HG02610 (cell line): ENCODE data around the gene COL11A2.
"Not testable (repeated sequence)": the region's sequence is repeated elsewhere in the genome, so short reads cannot be mapped to it uniquely, and the experiment has no call there.

Experiments used
- ATAC-seq: cut with Tn5 transposase; IDR thresholded peaks from one replicate; pipeline ENCODE4 v1.9.1; 2021; ENCODE audit warnings: mild to moderate bottlenecking, moderate library complexity; ENCODE audit not compliant: unreplicated experiment

Gene COL11A2

GRCh38 chr6:33192105-33192646, at the start of gene COL11A2:
Gene COL11A2 (minus strand): TSS chr6:33192467. CDS start chr6:33192240, 227 bp downstream.
- ATAC-seq = no peak

GRCh38 chr6:33241968-33242367, 49.7 kb upstream of the COL11A2 start:
- no peak for ATAC-seq

GRCh38 chr6:33237741-33238140, 45.5 kb upstream of the COL11A2 start:
- no peak for ATAC-seq

GRCh38 chr6:33236852-33237251, 44.6 kb upstream of the COL11A2 start:
- ATAC-seq = no peak

DNA sequence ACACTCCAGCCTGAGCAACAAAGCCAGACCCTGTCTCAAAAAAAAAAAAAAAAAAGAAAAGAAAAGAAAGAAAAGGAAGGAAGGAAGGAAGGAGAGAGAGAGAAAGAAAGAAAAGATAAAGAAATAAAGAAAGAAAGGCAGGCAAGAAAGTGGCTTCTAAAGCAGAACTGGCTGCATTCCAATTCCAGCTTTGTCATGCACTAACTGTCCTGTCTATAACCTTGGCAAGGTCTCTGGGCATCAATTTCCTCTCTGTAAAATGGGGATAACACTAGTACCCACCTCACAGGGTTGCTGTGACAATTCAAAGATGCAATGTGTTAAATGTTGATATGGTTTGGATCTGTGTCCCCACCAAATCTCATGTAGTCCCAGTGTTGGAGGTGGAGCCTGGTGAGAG, 44.1 kb upstream of the COL11A2 start:
- ATAC-seq = no peak

DNA sequence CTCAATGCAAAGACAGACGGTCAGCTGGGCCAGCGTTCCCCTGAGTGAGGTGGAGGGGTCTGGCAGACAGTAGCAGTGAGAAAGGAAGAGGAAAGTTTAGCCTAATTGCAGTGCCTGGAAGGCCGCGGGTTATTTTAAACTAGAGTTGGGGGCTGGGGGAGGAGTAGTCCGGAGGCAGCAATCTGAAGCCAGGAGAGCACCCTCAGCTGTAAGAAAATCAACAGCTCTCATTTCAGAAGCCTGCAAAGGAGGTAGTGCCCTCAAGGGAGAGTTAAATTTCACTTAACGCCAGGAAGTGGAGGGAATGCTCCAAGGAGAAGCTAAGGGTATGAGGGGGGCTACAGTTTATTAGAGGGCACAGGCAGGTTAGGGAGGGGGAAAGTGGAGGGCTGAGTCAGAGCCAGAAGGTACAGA, 43.0 kb upstream of the COL11A2 start:
- no peak for ATAC-seq

DNA sequence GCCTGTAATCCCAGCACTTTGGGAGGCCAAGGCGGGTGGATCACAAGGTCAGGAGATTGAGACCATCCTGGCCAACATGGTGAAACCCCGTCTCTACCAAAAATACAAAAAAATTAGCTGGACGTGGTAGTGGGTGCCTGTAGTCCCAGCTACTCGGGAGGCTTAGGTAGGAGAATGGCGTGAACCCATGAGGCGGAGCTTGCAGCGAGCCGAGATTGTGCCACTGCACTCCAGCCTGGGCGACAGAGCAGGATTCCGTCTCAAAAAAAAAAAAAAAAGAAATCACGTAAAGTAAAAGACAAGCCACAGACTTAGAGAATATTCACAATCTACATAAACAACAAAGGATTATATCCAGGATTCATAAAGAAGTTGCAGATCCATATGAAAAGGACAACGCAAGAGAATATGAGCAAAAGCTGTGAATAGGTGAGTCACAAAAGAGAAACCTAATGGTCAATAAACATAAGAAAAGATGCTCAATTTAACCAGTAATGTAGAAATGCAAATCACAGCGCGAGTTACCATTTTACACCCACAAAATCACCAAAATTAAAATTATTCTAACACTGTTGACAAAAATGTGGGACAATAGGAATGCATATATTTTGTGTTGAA, 34.3 kb upstream of the COL11A2 start:
- ATAC-seq = not testable (repeated sequence)

GRCh38 chr6:33217681-33218080, 25.4 kb upstream of the COL11A2 start:
- ATAC-seq = no peak

DNA sequence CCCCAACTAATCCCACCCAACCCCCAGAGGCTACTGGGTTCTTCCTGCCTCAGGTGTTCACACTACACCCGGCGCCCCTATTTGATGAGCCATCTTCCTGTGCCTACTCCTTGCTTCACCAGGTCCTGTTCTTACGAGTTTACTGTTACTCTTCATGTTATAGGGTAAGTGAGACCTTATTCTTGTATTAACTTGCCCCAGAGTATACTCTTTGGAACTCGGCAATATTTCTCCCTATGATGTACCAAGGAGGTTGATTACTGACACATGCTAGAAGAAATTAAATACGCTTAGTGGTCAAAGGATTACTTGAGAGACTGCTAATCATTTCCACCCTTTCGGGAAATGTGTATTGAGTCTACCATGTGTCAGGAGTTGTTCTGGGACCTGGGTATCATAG, 25.0 kb upstream of the COL11A2 start:
- ATAC-seq = no peak

GRCh38 chr6:33216117-33216649, 23.9 kb upstream of the COL11A2 start:
- no peak for ATAC-seq

DNA sequence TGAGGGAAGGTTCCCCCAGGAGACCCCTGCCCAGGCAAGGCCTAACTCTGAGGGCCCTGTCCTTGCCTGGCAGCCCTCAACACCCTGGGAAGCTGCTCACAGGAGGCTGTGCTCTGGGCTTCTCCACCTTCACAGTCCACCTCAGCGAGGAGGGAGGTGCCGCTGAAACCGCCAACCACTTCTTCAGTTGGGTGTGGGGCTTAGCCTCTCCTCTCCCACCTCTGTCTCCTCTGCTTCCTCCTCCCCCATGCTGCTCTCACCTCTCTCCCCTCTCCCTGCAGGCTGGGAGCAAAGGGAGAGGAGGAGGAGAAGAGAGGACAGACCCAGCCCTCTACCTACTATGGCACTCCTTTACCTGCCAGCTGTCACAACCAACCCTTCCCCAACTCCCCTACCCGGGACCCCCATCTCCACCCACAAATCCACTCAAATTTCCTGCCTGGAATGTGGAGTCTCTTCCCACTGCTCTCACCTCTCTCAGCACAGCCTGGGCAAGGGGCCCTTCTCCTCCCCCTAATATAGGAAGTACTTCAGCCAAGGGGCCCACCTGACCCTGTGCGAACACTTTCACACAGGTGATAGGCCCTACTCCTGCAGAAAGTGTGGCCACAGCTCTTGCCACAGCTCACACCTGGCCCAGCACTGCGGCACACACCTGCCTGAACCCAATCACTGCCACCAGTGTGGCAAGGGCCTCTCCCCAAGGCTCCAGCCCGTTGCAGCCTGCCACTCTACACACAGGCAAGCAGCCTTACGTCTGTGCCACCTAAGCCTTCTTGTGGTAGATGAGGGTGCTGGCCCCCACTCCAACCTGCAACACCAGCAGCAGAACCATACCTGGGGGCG, 23.2 kb upstream of the COL11A2 start:
- ATAC-seq = no peak

DNA sequence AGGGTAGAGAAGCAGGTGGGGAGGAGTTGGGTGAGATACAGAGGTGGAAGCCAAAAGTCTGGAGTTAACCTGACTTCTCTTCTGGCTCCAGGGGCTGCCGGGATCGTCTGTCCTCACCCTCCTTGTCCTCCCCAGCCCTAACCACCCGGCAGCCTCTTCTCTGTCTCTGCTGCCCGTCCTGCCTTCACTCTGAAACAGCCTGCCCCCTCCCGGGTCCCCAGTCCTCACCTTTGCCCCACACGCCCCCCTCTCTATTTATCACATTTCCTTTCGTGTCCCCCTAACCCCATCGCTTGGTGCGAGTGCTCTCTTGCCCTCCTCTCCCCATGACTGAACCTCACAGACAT, 21.7 kb upstream of the COL11A2 start:
- no peak for ATAC-seq

DNA sequence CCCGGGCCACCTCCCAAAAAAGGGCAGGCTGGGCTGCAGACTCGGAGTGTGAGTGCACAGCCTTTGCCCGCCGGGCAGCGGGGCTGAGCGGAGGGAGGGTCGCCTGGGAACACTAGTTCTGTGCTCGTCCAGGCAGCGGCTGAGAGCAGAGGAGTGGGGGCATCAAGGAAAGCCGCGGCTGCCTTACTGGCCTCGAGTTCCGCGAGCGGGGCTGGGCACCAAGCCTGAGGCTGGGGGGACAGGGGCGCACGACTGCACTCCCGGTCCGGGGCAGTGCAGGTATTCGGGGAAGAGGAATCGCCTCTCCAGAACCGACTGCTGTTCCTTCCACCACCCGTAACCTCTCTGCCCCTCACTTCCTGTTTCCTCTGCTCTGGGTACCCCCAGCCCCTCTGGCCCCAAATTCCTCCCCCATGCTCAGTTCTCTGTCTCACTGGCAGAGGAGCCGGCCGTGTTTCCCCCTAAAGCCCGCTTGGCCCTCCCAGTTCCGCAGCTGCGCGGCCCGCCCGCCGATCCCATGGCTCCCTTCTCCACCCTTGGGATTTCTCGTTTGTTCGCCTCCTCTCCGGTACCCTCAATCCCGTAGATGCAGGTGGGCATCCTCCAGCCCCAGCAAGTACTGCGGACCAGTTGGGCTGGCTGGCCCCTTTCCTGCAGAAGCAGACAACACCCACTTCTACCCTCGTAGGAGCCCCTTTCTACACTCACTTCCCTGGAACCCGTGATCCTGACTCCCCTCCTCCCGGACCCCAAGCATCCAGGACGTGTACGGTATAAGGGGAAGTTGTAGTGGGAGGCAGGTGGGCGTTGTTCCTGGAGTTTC, 21.1 kb upstream of the COL11A2 start:
- no peak for ATAC-seq

- no peak for ATAC-seq
Measured at GRCh38 chr6:33212857-33213165, 20.5 kb upstream of the COL11A2 start.

GRCh38 chr6:33211666-33212422, 19.6 kb upstream of the COL11A2 start:
- ATAC-seq = no peak

- no peak for ATAC-seq
Measured at GRCh38 chr6:33211136-33211535, 18.9 kb upstream of the COL11A2 start.

DNA sequence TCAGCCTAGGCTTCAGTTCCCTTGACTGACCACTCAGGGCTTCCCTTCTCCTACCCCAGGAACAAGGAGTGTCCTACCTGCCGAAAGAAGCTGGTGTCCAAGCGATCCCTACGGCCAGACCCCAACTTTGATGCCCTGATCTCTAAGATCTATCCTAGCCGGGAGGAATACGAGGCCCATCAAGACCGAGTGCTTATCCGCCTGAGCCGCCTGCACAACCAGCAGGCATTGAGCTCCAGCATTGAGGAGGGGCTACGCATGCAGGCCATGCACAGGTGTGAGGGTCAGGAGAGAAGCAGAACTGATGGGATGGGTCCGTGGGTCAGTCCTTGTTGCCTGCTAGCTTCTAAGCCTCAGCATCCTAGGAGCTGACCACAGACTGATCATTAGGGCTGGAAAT, 17.6 kb upstream of the COL11A2 start:
- ATAC-seq = no peak

- no peak for ATAC-seq
Measured at GRCh38 chr6:33208091-33208967, 16.1 kb upstream of the COL11A2 start, which contains the start of gene RING1. Gene RING1 (plus strand): TSS chr6:33208500. CDS start chr6:33208823, 323 bp downstream.

GRCh38 chr6:33207552-33208090, 15.4 kb upstream of the COL11A2 start:
- no peak for ATAC-seq
